A673 (cell line): ENCODE results near the gene L3MBTL3.

Source experiments
- CTCF ChIP-seq: fragments of 300-800, 200-600 bp; sonication (generic); conservative IDR thresholded peaks from 2 replicates; pipeline ENCODE4 v1.5.1; 2017; ENCODE audit warnings: low read depth, mild to moderate bottlenecking, antibody characterized with exemption, low read length, moderate library complexity, mixed read lengths
- EZH2 ChIP-seq: fragments of 200-600 bp; sonication (generic); IDR thresholded peaks from 2 replicates; pipeline ENCODE4 v1.6.1; 2017; ENCODE audit warnings: borderline replicate concordance, low read depth, mild to moderate bottlenecking, mixed read lengths, antibody characterized with exemption, low read length; ENCODE audit not compliant: poor library complexity, severe bottlenecking

- TF ChIP-seq CTCF (no peak), EZH2 (no peak)
Measured at GRCh38 chr6:130027948-130028347, 9.6 kb downstream of the L3MBTL3 start.
